GM23338 (cell line): ENCODE data around the gene UNC45A. TPM values are rescaled to one million over a fixed set of nuclear protein-coding genes. Genes with fewer than 3 reads are reported as not detected.

ENCODE experiments used
- ATAC-seq: fragments of 200-7000 bp; cut with Tn5 transposase; 3 replicates; pipeline ENCODE4 v1.9.1; 2020
- DNase-seq: peaks from one replicate; pipeline ENCODE4 v3.0.0-alpha.2; 2015; ENCODE audit warnings: low spot score
- H2AFZ ChIP-seq: fragments of 200-600 bp; sonication (generic); 2 replicates; pipeline ENCODE4 v1.8.0; 2016; ENCODE audit warnings: antibody characterized with exemption, mild to moderate bottlenecking, moderate library complexity
- H3F3A ChIP-seq: fragments of 200-600 bp; sonication (generic); replicated peaks from 2 replicates; pipeline ENCODE4 v1.8.0; 2017; ENCODE audit warnings: antibody characterized with exemption, mixed run types, low read depth
- H3K27ac ChIP-seq: fragments of 200-600 bp; sonication (generic); 2 replicates; pipeline ENCODE4 v1.6.1; 2016; ENCODE audit warnings: low read depth
- H3K27me3 ChIP-seq: fragments of 200-600 bp; sonication (generic); 2 replicates; pipeline ENCODE4 v1.8.0; 2016; ENCODE audit warnings: mild to moderate bottlenecking, mixed run types, moderate library complexity; ENCODE audit not compliant: insufficient read depth
- H3K36me3 ChIP-seq: fragments of 200-600 bp; sonication (generic); 2 replicates; pipeline ENCODE4 v1.8.0; 2016; ENCODE audit warnings: mild to moderate bottlenecking; ENCODE audit not compliant: insufficient read depth
- H3K4me1 ChIP-seq: fragments of 200-600 bp; sonication (generic); 2 replicates; pipeline ENCODE4 v1.8.0; 2016; ENCODE audit warnings: mild to moderate bottlenecking, moderate library complexity; ENCODE audit not compliant: insufficient read depth
- H3K4me2 ChIP-seq: fragments of 200-600 bp; sonication (generic); 2 replicates; pipeline ENCODE4 v1.7.1; 2017; ENCODE audit warnings: mixed run types
- H3K4me3 ChIP-seq: fragments of 200-600 bp; sonication (generic); 2 replicates; pipeline ENCODE4 v1.6.1; 2016; ENCODE audit warnings: mixed run types
- H3K79me2 ChIP-seq: fragments of 200-600 bp; sonication (generic); replicated peaks from 2 replicates; pipeline ENCODE4 v1.8.0; 2017; ENCODE audit warnings: mild to moderate bottlenecking; ENCODE audit not compliant: insufficient read depth
- H3K9me2 ChIP-seq: fragments of 200-600 bp; sonication (generic); 2 replicates; pipeline ENCODE4 v1.8.0; 2017; ENCODE audit not compliant: insufficient read depth
- H4K20me1 ChIP-seq: fragments of 200-600 bp; sonication (generic); replicated peaks from 2 replicates; pipeline ENCODE4 v1.8.0; 2017; ENCODE audit warnings: mild to moderate bottlenecking; ENCODE audit not compliant: insufficient read depth
- H3K27ac Mint-ChIP-seq: 2 replicates; pipeline ENCODE4 v1.8.0; 2020; ENCODE audit warnings: inconsistent platforms, mild to moderate bottlenecking, moderate library complexity, mixed read lengths
- H3K27me3 Mint-ChIP-seq: 3 replicates; pipeline ENCODE4 v1.8.0; 2022; ENCODE audit warnings: low read depth, mild to moderate bottlenecking, moderate library complexity, mixed read lengths, inconsistent platforms; ENCODE audit not compliant: insufficient read depth, poor library complexity
- H3K36me3 Mint-ChIP-seq: 3 replicates; pipeline ENCODE4 v1.8.0; 2021; ENCODE audit warnings: low read depth, mild to moderate bottlenecking, inconsistent platforms, moderate library complexity, mixed read lengths
- H3K4me1 Mint-ChIP-seq: 3 replicates; pipeline ENCODE4 v1.8.0; 2020; ENCODE audit warnings: mild to moderate bottlenecking, inconsistent platforms, mixed read lengths
- H3K4me3 Mint-ChIP-seq: 3 replicates; pipeline ENCODE4 v1.8.0; 2021; ENCODE audit warnings: moderate library complexity, mild to moderate bottlenecking, inconsistent platforms, mixed read lengths
- H3K9me3 Mint-ChIP-seq: 3 replicates; pipeline ENCODE4 v1.8.0; 2020; ENCODE audit warnings: moderate library complexity, mild to moderate bottlenecking, inconsistent platforms, mixed read lengths
- CREB1 ChIP-seq: fragments of 250-450 bp; sonication (Bioruptor Pico); IDR thresholded peaks from 2 replicates; pipeline ENCODE4 v1.5.0; 2020; ENCODE audit warnings: low read depth, mild to moderate bottlenecking, moderate library complexity
- CTCF ChIP-seq, 2 experiments: fragments of 200-600 bp in 1 of 2; sonication (generic) in 1 of 2; conservative IDR thresholded peaks; 2 replicates each; pipeline versions ENCODE4 v1.5.1 to v1.6.1; 2016 to 2017; ENCODE audit warnings: antibody characterized with exemption in 2 of 2, low read depth in 2 of 2, mild to moderate bottlenecking in 2 of 2, moderate library complexity in 1 of 2
- ETS1 ChIP-seq: IDR thresholded peaks from 2 replicates; pipeline ENCODE4 v1.6.1; 2016; ENCODE audit warnings: antibody characterized with exemption
- EZH2 ChIP-seq: fragments of 200-600 bp; sonication (generic); IDR thresholded peaks from one replicate; pipeline ENCODE4 v1.8.0; 2017; ENCODE audit warnings: antibody characterized with exemption, mild to moderate bottlenecking, low read depth; ENCODE audit not compliant: unreplicated experiment
- JUNB ChIP-seq: IDR thresholded peaks from one replicate; pipeline ENCODE4 v1.6.1; 2016; ENCODE audit warnings: antibody characterized with exemption; ENCODE audit not compliant: unreplicated experiment
- NANOG ChIP-seq: IDR thresholded peaks from 2 replicates; pipeline ENCODE4 v1.6.1; 2016; ENCODE audit warnings: antibody characterized with exemption, borderline replicate concordance
- POLR2AphosphoS5 ChIP-seq: IDR thresholded peaks from 2 replicates; pipeline ENCODE4 v1.6.1; 2016; ENCODE audit warnings: antibody characterized with exemption, low read depth
- REST ChIP-seq: IDR thresholded peaks from one replicate; pipeline ENCODE4 v1.6.1; 2018; ENCODE audit warnings: antibody characterized with exemption; ENCODE audit not compliant: unreplicated experiment
- STAT1 ChIP-seq: IDR thresholded peaks from one replicate; pipeline ENCODE4 v1.6.1; 2016; ENCODE audit warnings: antibody characterized with exemption; ENCODE audit not compliant: unreplicated experiment
- ZNF331 ChIP-seq: fragments of 250-450 bp; sonication (Bioruptor Pico); IDR thresholded peaks from 2 replicates; pipeline ENCODE4 v1.5.0; 2020; ENCODE audit warnings: low read depth, mild to moderate bottlenecking, moderate library complexity
- ZNF462 ChIP-seq: fragments of 250-450 bp; sonication (Bioruptor Pico); IDR thresholded peaks from 2 replicates; pipeline ENCODE4 v1.5.0; 2020; ENCODE audit warnings: mild to moderate bottlenecking, moderate library complexity
- polyA plus RNA-seq: library from polyadenylated mRNA; unstranded; fragments of >200 nt; fragmentation: Nextera tagmentation; extraction: Ambion mirVana; gene quantifications from 2 replicates; pipeline ENCODE4 v1.2.1, GENCODE V29; 2016
- total RNA-seq: library from RNA; depleted of rRNA; stranded (reverse); fragments of >200 nt; shearing (Covaris generic); gene quantifications from 2 replicates; pipeline ENCODE4 v1.2.3, GENCODE V29; 2014

Gene UNC45A
- total and polyA plus RNA-seq, 2 experiments from 2014 or later: 40.2 to 86.8 TPM

GRCh38 chr15:90947577-90948357, 12.7 kb downstream of the UNC45A start:
- Mint-ChIP-seq H3K9me3 (no peaks in the 10 kb centered on the region), H3K4me3 (no peak overlapping the region), H3K36me3 (peaks cover 74% of the 10 kb centered on the region), H3K4me1 (no peaks in the 10 kb centered on the region), H3K27me3 (peaks cover 7% of the 10 kb centered on the region), H3K27ac (no peak overlapping the region)
- Histone ChIP-seq H3K36me3 (peaks cover 14% of the 10 kb centered on the region; the same call in 1 of the 2 replicates), H4K20me1 (no peaks in the 10 kb centered on the region; the same call in 1 of the 2 replicates), H3K27me3 (no peaks in the 10 kb centered on the region), H3K27ac (no peak overlapping the region), H2AFZ (no peak overlapping the region), H3K79me2 (no peaks in the 10 kb centered on the region), H3K4me2 (no peak overlapping the region), H3K4me3 (no peak overlapping the region), H3K9me2 (no peaks in the 10 kb centered on the region), H3F3A (no peaks in the 10 kb centered on the region), H3K4me1 (no peaks in the 10 kb centered on the region)
- ATAC-seq (no peak), DNase-seq (no peak)
- TF ChIP-seq REST (no peak), JUNB (no peak), EZH2 (no peak), CTCF (conservative IDR thresholded peaks at IDR 0.05; ENCODE audit: low read depth in 2 of 2) (no peak), NANOG (no peak), CREB1 (CRISPR knock-in tag) (no peak), STAT1 (no peak), ZNF331 (no peak), ZNF462 (CRISPR knock-in tag) (no peak), POLR2AphosphoS5 (no peak), ETS1 (no peak)
